CD4-positive, alpha-beta T cell treated with Interleukin-1 beta for 1 hour (primary cell): ENCODE data around the gene DCAF5.

ENCODE experiments used
- DNase-seq, 2 donors: peaks; one replicate each; pipeline ENCODE4 v3.0.0-alpha.2; 2020 to 2022

DCAF5 gene

GRCh38 chr14:69003626-69004025, 149.3 kb downstream of the DCAF5 start:
- no peak for DNase-seq

GRCh38 chr14:69002069-69002468, 150.8 kb downstream of the DCAF5 start:
- peak in 1 of 2 donors; percentile 10 for DNase-seq

GRCh38 chr14:69001375-69001774, 151.5 kb downstream of the DCAF5 start:
- DNase-seq = no peak
